MM.1S (cell line): ENCODE results near the gene GTPBP3.

ENCODE experiments used
- DNase-seq: peaks from one replicate; pipeline ENCODE4 v3.0.0-alpha.2; 2015
- H2AFZ ChIP-seq: fragments of 300-600 bp; sonication (generic); 2 replicates; pipeline ENCODE4 v1.6.0; 2016; ENCODE audit warnings: antibody characterized with exemption, low read length
- H3F3A ChIP-seq: fragments of 300-600 bp; sonication (generic); 2 replicates; pipeline ENCODE4 v1.6.1; 2016; ENCODE audit warnings: mild to moderate bottlenecking, antibody characterized with exemption, low read length, moderate library complexity, mixed read lengths; ENCODE audit not compliant: insufficient read depth
- H3K27ac ChIP-seq: fragments of 300-600 bp; sonication (generic); 2 replicates; pipeline ENCODE4 v1.5.1; 2016; ENCODE audit warnings: mild to moderate bottlenecking, low read length
- H3K27me3 ChIP-seq: fragments of 300-600 bp; sonication (generic); replicated peaks from 2 replicates; pipeline ENCODE4 v1.6.0; 2016; ENCODE audit warnings: low read length; ENCODE audit not compliant: insufficient read depth
- H3K36me3 ChIP-seq: fragments of 300-600 bp; sonication (generic); replicated peaks from 2 replicates; pipeline ENCODE4 v1.6.1; 2016; ENCODE audit warnings: mild to moderate bottlenecking, low read length, mixed read lengths; ENCODE audit not compliant: insufficient read depth
- H3K4me1 ChIP-seq: fragments of 300-600 bp; sonication (generic); 2 replicates; pipeline ENCODE4 v1.6.1; 2016; ENCODE audit warnings: low read length, mixed read lengths
- H3K4me2 ChIP-seq: fragments of 300-600 bp; sonication (generic); 2 replicates; pipeline ENCODE4 v1.6.0; 2016; ENCODE audit warnings: low read depth, low read length
- H3K4me3 ChIP-seq: fragments of 300-600 bp; sonication (generic); 2 replicates; pipeline ENCODE4 v1.5.1; 2016; ENCODE audit warnings: low read length, mixed read lengths
- H3K79me2 ChIP-seq: fragments of 300-600 bp; sonication (generic); 2 replicates; pipeline ENCODE4 v1.6.1; 2016; ENCODE audit warnings: mixed run types, low read length, mixed read lengths
- H3K9ac ChIP-seq: fragments of 300-600 bp; sonication (generic); 2 replicates; pipeline ENCODE4 v1.6.1; 2016; ENCODE audit warnings: low read length, mixed read lengths
- H3K9me2 ChIP-seq: fragments of 300-600 bp; sonication (generic); replicated peaks from 2 replicates; pipeline ENCODE4 v1.6.1; 2016; ENCODE audit warnings: mild to moderate bottlenecking, low read length, mixed read lengths; ENCODE audit not compliant: insufficient read depth
- H3K9me3 ChIP-seq: fragments of 300-600 bp; sonication (generic); replicated peaks from 2 replicates; pipeline ENCODE4 v1.6.1; 2016; ENCODE audit warnings: mild to moderate bottlenecking, low read length, mixed read lengths; ENCODE audit not compliant: insufficient read depth
- H4K20me1 ChIP-seq: fragments of 300-600 bp; sonication (generic); 2 replicates; pipeline ENCODE4 v1.6.1; 2016; ENCODE audit warnings: mild to moderate bottlenecking, low read length, moderate library complexity, mixed read lengths; ENCODE audit not compliant: insufficient read depth
- CTCF ChIP-seq: fragments of 300-600 bp; sonication (generic); IDR thresholded peaks from 2 replicates; pipeline ENCODE4 v1.5.1; 2016; ENCODE audit warnings: antibody characterized with exemption, low read length, mixed read lengths
- EZH2 ChIP-seq: fragments of 300-600 bp; sonication (generic); optimal IDR thresholded peaks from 2 replicates; pipeline ENCODE3; 2017; ENCODE audit warnings: low read depth, mild to moderate bottlenecking, antibody characterized with exemption, low read length, mixed read lengths
- EZH2phosphoT487 ChIP-seq: fragments of 300-600 bp; sonication (generic); IDR thresholded peaks from 2 replicates; pipeline ENCODE4 v1.6.1; 2018; ENCODE audit warnings: antibody characterized with exemption, low read length

The GTPBP3 gene

GRCh38 chr19:17365361-17365760 is 28.0 kb downstream of the GTPBP3 start:
- Histone ChIP-seq H3K9me3 (no peaks in the 10 kb centered on the region), H3K79me2 (no peaks in the 10 kb centered on the region), H3K27ac (no peak overlapping the region), H3K9me2 (no peaks in the 10 kb centered on the region), H3K36me3 (no peaks in the 10 kb centered on the region), H2AFZ (no peak overlapping the region), H4K20me1 (no peaks in the 10 kb centered on the region), H3K27me3 (0 out of 2 replicates have a peak, but pooled peaks cover 4% of the 10 kb centered on the region), H3K4me1 (peaks cover 5% of the 10 kb centered on the region), H3K4me2 (no peak overlapping the region), H3F3A (peaks cover 10% of the 10 kb centered on the region), H3K9ac (no peak overlapping the region), H3K4me3 (no peak overlapping the region)
- DNase-seq, result no peak
- TF ChIP-seq EZH2phosphoT487 (no peak), EZH2 (no peak), CTCF (no peak)

- DNase-seq, result peak; percentile 58
- Histone ChIP-seq H3K27me3 (no peaks in the 10 kb centered on the region), H3K9me3 (no peaks in the 10 kb centered on the region), H3K27ac (peak overlapping the region; percentile 70), H2AFZ (peak overlapping the region; percentile 51), H3K9me2 (no peaks in the 10 kb centered on the region), H3K4me1 (peaks cover 29% of the 10 kb centered on the region), H3K79me2 (no peaks in the 10 kb centered on the region), H3K9ac (0 out of 2 replicates have a peak overlapping the region, but pooled peaks have one; percentile 5), H3K36me3 (no peaks in the 10 kb centered on the region), H4K20me1 (no peaks in the 10 kb centered on the region), H3F3A (peaks cover 30% of the 10 kb centered on the region), H3K4me2 (peak overlapping the region; percentile 54), H3K4me3 (no peak overlapping the region; the same call in 1 of the 2 replicates)
- no peak for TF ChIP-seq CTCF
- TF ChIP-seq EZH2, result no peak
- no peak for TF ChIP-seq EZH2phosphoT487
Measured at GRCh38 chr19:17370026-17370587, 32.8 kb downstream of the GTPBP3 start.

- no peaks in the 10 kb centered on the region for H4K20me1 ChIP-seq
- H2AFZ ChIP-seq, result no peak within 1 kb of the TSS
- TF ChIP-seq EZH2, result no peak
- no peak for TF ChIP-seq CTCF
- TF ChIP-seq EZH2phosphoT487, result no peak
- no peaks in the 10 kb centered on the region for H3K27me3 ChIP-seq
- peaks cover 12% of the 10 kb centered on the region; the same call in 1 of the 2 replicates for H3F3A ChIP-seq
- no peak for DNase-seq
- H3K27ac ChIP-seq, result no peak within 1 kb of the TSS
- no peak within 1 kb of the TSS for H3K4me3 ChIP-seq
- no peak within 1 kb of the TSS for H3K9ac ChIP-seq
- no peak within 1 kb of the TSS for H3K4me2 ChIP-seq
- H3K79me2 ChIP-seq, result no peaks in the 10 kb centered on the region
- peaks cover 25% of the 10 kb centered on the region for H3K4me1 ChIP-seq
- no peaks in the 10 kb centered on the region for H3K9me3 ChIP-seq
- no peaks in the 10 kb centered on the region for H3K9me2 ChIP-seq
- no peaks in the 10 kb centered on the region for H3K36me3 ChIP-seq
Measured at GRCh38 chr19:17376935-17377600, 39.7 kb downstream of the GTPBP3 start, which contains the start of gene PLVAP. Gene PLVAP (minus strand): TSS chr19:17377342. CDS start chr19:17377288, 54 bp downstream.
